Inferior parietal cortex (tissue), 1 donor: ENCODE measurements around the gene BBS9.
"Not testable (repeated sequence)": the region's sequence is repeated elsewhere in the genome, so short reads cannot be mapped to it uniquely, and the experiment has no call there.

Experiments used
- DNase-seq: peaks from one replicate; pipeline ENCODE4 v3.0.0-alpha.2; 2016; ENCODE audit errors: extremely low spot score

BBS9 gene

DNA sequence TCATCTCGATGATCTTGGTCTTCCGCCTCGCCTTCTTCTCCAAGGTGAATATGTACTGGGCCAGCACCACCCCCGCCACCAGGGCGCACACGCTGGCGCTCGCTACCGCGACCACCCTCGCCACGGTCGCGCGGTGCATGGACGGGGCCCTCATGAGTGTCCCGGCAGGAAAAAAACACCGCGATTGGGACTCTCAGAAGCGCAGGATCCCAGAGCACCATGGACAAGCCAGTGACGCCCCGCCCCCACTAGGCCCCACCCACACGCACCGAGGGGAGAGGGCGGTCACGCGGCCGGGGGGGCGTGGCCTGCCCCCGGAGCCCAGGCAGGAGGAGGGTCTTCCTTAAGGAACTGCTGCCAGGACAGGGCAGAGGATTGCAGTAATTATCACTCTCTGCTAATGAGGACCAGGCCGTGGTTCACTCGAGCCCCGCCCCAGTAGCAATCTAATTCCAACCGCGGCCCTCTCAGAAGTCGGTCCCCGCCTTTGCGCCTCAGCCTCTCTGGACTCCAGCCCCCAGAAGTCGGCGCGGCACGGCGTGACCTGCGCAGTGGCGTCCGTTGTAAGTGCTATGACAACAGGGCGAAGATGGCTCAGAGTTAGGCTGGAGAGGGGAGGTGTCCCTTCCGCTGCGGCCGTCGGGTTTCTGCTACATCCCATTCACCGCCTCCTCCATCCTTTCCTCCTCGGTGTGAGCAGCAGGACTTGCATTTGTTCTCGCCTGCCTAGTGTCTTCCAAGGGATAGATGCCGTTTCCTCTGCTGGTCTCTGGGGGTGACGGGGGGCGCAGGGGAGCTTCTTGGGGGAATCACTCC, at the start of gene BBS9:
Gene BBS9, plus strand, starts transcription at position 575 of the 816 bp plus-strand sequence. CDS start 16,689 bp downstream, outside the sequence.
- DNase-seq, result peak; percentile 97

DNA sequence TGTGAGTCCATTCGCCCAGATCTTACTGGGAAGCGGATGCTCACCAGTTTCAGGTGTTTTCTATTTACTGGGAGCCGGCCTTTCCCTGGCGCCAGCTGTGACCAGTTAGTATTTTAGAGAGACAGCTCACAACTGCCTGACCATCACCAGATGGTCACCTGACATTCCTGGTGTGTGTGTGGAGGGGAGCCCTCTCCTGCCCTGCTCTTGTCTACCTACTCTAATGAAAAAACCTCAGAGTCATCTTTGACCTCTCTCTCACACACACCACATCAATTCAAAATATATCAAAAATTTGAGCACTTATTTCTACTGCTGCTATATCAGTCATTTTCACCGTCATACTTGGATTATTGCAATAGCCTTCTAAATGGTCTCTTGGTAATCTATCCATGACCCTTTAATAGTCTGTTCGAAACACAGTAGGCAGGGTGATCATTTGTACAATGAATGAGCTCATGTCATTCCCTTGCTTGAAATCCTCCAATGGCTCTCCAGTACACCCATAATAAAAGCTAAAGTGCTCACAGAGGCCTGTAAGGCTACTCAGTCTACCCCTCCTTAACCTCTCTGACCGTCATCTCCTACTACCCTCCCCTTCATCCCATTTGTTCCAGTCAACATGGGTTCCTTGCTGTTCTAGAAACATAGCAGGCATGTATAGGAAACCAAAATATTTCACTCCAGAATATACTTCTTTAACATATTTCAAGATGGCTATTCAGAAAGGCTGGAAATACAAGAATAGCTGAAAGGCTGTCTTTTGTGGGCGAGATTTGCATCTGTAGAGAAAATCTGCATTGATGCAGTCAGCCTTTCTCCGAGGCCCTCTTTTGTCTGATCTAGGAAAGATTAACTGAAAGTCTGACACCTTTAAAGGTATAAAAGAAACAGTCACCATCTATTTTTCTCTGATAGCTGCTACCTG, 49.3 kb upstream of the BBS9 start:
- no peak for DNase-seq

DNA sequence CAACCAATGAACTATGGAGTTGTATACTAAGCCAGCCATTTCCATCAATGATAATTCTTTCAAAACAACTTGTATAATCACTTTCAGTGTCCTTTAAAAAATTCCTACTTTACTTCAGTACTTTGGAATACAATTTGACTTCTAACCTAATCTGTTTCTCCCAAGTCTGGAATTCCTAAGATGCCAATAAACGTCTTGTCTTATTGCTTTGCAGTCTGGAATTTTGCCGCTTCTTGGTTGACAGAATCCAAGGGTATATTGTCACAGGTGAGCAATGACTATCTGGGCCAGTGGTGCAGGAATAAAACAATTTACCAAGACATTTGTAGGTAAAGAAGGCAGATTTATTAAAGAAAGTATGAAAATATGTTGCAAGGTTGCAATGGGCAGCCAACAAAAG, 42.0 kb upstream of the BBS9 start:
- DNase-seq, result no peak

DNA sequence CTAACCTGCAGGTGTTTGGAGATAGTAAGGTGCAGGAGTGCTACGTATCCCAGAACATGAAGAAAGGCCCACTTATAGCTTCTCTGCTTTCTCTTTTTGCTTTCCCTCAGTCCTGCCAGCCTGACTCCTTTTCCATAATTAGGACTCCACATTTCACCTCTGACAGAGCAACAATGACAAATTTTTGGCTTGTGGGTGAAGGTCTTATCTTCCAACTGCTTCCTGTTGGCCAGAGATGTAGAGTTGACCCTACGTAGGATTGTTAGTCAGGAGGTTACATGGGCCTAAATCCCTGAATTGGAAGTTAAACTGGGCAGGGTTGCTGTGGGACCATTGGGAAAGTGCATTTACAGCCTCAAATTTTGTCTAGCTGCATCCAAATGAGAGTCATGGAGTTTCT, 41.5 kb upstream of the BBS9 start:
- DNase-seq, result no peak

DNA sequence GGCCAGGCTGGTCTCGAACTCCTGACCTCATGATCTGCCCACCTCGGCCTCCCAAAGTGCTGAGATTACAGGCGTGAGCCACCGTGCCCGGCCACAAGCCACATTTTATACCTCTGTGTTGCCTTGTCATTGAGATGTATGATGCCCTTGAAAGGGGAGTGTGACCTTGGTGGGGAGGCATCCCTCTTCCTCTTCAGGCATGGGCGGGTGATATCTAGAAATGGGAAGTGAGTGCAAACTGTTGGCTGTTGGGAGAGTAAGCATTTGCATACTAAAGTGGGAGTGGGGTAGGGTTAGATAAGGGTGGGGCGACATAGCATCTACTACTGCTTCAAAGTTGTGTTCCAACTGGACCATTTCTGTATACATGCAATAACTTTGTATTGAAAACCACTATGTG, 40.2 kb upstream of the BBS9 start:
- DNase-seq, result no peak

DNA sequence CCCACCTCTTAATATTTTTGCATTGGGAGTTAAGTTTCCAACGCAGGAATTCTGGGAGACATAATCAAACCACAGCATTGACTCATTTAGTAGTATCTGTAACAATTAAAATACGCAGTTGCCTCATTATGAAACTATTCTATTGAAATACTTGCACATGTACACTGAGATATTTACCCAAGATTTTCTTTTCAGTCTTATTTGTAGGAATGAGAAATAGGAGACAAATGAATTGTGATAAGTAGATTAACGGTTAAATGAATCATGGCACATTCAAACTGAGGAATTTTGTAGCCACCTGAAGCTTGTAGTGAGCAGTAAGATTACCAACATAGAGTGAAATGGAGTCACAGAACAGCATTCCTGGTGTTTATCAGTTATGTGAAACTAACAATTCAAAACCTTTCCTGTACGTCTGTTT, 38.2 kb upstream of the BBS9 start:
- DNase-seq, result no peak

DNA sequence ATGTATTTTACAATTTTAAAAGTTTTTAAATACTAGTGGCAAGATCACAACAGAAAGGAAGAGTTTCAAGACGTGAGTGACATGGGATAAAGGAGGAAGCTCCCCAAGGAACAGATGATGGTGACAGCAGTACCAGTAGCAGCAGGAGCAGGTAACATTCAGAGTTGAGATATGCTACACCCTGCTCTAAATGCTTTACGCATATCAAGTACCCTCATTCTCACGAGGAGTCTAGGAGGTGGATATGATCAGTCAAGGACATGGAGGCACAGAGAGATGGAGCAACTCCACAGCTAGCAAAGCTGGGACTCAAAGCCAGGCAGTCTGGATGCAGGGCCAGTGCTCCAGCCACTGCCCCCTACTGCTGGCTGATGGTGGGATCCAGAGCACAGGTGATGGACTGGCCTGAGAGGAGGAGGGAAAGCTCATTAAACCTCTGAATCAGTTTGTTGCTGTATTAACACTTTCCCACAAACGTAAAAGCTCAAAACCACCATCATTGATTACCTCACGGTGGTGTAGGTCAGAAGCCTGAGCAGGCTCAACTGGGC, 37.6 kb upstream of the BBS9 start:
- DNase-seq, result no peak

DNA sequence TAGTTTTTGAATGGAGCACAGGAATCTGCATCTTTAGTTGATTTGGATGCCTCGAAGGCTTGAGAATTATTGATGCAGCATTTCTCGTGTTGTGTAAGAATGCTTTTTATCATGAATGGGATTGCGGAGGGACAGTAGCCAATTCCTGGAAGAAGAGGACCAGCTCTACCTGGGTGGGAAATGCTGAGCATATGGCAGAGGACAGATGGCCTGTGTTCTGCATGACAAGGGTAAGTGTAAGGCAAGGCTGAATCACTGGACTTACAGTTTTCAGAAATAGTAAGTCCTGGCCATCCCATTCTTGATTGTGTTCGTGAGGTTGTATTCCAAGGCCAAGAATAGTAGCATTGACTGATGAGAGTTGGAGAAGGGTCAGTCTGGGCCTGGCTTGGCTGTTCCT, 36.1 kb upstream of the BBS9 start:
- DNase-seq, result no peak

DNA sequence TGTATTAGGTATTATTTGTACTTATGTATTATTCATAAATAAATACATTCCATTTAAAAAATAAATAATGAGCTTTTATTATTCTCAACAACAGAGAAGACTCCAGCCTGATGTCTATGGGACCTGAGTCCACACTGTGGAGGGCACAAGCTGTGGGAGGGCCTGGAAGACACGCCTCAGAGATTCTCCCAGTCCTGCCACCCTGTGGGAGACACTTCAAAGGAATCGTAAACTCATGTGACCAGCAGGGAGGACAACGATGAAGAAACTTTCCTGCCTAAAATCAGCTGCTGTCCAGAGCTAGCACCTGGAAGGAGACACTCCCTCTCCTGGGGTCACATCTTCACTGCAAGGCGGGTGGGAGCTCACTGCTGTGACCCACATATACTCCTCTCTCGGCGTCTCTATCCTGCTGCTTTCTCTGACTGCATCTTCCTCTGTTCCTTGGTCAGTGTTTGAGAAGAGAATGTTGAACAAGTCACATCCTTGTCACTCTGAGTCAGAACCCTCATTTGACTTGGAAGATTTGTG, 34.6 kb upstream of the BBS9 start:
- not testable (repeated sequence) for DNase-seq

DNA sequence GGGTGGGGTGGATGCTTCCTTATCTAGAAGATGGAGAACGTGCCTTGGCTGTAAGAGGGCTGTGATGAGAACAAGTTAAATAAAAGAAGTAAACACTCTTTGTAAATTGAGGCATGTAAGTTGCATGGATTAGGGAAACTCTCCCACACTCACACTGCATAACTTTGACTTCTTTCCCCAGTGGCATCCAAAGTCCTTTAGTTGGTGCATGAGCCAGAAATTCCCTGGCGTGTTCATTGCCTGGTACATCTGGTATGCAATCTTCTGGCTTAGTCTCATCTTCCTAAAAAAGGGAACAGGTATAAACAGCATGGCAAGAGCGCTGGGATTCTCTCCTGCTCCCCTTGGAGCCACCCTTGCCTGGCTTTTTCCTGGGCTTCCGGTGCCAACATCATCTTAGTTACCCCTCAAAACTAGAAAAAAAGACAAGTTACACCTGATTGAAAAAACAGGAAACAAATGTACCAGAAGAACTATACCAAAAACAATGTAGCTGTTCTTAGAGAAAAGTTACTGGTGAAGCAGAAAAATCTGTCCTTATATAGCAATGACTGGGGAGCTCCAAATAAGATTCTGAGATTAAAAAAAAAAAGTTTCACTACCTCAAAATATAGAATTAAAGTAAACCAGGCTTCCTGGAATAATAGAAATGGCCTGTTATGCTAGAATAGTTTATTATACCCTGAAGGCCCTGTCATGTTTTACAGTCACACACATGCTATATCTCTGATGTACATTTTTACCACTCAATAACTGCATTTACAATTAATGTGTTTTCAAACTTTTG, 30.0 kb upstream of the BBS9 start:
- no peak for DNase-seq

DNA sequence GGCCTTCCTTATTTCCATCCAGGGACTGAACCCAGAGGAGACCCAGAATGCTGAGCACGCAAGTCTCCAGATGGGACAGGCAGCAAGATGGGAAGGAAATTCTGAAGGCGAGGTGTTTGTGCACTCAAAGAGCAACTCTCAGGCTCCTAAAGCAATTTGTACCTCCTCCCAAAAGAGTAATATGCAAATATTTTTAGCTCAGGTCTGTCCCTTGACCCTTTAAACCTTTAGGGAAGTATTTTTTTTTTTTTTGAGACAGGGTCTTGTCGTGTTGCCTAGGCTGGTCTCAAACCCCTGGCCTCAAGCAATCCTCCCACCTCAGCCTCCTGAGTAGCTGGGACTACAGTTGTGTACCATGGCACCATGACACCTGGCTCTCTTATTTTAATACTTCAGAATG, 28.6 kb upstream of the BBS9 start:
- no peak for DNase-seq

DNA sequence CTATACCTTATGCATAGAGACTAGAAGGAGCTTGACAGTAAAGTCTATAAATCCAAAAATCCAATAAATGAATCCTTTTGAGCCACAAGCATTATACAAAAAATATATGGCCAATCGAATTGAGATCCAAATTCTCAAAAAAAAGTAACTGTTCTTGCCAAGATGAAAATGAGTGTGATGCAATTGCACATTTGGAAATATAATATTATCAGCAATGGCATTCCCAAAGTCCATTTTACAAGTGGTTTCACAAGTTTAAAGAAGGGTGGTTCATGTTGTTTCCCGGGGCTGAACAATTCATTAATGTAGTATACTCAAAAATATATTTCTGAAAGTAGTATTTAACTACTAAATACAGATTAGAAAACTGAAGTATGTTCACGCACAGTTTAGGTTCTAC, 27.5 kb upstream of the BBS9 start:
- DNase-seq, result no peak

DNA sequence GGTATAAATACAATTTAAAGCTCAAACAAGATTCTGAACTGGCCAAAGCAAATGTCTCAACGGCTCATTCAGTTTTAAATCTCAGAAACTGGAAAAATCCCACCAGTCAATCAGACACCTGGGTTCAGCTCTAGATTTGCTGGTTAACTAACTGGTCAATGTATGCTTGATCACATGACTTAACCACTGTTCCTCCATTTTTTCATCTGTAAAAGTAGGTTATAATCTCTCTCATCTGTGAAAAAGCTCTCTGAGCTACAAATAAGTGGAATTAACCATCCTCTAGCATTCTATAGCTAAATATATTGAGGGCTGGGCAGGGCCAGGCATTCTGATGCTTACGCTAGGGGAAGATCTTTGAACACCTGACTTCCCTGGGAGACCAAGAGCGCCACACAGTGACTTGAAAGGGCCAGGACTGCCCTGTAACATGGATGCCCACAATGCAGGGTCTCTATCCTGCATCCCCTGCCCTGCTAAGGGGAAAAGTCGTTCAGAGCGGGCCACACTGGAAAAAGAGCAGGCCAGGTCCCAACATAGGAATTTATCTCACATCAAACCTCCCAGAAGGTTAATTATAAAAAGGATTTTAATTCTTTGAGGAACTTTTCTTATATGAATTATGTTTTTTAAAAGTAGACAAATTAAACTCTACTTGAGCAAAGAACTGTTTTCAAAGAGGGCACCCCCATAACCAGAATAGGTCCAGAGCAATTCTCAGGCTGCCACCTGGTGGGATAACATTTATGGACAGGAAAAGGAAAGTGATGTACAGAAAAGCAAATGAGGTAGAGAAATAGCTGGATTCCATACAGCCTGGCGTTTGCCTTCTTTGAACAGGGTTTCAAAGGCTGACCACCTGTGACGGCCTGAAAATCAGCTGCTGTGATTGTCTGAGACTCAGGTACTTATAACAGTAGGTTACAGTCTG, 22.0 kb upstream of the BBS9 start:
- DNase-seq, result no peak

DNA sequence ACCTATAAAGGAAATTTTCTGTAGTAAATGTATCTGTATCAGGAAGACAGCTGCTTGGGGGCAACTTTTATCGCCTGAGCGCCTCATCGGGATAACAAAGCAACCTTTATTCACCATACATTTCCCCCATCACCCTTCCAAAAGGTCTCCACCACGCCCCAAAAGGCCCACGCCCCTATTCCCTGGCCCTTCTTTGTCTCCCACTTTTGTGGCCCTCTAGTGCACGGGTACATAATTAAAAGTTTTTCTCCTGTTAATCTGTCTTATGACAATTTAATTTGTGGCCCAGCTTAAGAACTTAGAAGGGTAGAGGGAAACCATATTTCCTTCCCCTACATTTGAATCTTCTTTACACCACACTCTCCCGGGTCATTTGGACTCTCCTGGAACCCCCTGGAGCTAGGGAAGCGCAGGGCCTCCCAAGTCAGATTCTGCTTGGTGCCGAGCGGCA, 20.8 kb upstream of the BBS9 start:
- DNase-seq, result no peak

DNA sequence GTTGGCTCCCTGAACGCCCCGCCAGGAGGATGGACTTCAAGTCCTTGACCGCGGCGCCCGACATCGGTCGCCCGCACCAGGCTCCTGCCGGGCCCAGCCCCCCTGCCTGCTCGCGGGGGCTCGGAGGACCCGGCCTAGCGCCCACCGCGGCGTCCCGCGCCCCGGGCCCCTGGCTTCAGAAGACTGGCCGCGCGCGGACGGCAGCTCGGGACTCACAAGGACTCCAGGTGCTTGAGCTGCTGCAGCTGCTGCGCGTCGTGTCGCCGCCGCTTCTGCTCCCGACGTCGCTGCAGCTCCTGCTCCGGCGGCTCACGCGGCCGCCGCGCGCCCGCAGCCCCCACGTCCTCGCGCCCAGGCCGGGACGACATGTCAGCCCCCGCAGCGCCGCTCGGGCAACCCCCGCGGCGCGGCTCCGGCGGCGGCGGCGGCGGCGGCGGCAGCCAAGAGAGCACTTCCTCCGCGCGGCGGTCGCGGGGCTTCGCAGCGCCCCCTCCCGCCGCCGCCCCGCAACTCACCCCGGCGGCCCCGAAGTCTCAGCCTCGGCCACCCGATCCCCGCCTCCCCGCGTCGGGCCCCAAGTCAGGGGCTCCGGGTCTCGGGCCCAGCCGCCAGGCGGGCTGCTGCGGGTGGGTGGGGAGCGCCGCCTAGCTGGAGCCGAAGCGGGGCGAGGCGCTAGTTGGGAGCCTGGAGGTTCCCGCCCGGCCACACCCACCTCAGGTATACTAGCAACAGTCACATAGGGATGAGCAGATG, 20.2 kb upstream of the BBS9 start, which contains the start of gene RP9:
Gene RP9, minus strand, starts transcription at position 400 of the 753 bp plus-strand sequence. Its CDS starts 32 bp downstream, at position 368.
- DNase-seq, result no peak

DNA sequence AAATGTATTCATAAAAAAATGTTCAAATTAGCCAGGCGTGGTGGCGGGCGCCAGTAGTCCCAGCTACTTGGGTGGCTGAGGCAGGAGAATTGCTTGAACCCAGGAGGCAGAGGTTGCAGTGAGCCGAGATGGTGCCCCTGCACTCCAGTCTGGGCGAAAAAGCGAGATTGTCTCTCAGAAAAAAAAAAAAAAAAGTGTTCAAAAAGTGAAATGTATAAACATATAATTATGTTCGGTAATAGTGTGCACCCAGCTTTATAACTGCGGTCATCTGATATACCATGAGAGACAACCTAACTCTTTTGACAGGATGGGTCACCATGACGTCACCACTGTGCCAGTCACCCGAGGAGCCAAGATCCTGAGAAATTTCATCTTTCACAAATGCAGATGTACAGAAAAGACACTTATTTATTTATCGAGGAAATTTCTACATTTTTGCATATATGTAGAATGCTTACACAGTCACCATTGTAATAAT, 19.6 kb upstream of the BBS9 start:
- DNase-seq, result no peak

DNA sequence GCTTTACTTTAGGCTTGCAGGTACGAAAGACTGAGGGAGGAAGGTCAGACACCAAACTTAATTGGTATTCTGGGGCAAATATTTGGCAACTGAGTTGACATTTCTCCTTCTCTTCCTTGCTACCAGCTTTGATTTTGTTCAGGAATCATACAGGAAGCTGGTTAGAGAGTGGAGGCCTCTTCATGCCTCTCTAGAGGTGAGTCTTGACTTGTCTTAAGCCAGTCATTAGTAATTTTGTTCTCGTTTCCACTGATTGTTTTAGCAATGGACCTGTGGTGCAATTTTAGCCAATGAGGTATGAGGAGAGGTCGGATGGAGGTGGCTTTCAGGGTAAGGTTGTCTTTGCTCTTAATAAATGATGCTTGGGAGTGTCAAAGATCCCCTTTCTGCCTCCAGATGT, 17.8 kb upstream of the BBS9 start:
- no peak for DNase-seq

DNA sequence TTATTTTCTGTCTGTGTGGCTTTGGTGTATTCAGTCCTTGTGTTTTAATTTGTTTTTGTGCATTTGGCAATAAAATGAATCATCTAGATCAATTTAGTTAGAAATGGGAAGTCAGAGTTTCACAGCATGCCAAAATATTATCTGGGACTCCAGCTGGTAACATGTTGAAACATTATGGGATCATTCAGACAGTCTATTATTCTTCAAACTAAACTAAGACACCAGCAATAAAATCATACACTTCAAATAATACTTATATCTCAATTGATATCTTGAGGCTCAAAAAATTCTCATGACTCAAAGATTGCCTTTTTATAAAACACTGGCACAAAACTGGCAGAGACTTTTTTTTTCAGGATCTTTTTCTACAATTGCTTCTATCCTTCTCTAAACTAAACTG, 14.4 kb upstream of the BBS9 start:
- DNase-seq, result no peak

DNA sequence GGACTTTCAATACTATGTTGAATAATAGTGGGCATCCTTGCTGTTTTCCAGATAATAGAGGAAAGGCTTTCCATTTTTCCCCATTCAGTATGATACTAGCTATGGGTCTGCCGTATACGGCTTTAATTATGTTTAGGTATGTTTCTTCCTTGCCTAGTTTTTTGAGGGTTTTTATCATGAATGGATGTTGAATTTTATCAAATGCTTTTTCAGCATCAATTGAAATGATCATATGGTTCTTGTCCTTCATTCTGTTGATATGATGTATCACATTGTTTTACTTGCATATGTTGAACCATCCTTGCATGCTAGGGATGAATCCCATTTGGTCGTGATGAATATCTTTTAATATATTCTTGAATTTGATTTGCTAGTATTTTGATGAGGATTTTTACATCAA, 11.0 kb upstream of the BBS9 start:
- no peak for DNase-seq
